Measurements from ENCODE around the gene POLA1. TPM values are rescaled to one million over a fixed set of nuclear protein-coding genes. Genes with fewer than 3 reads are reported as not detected.
"Not testable (repeated sequence)": the region's sequence is repeated elsewhere in the genome, so short reads cannot be mapped to it uniquely, and the experiment has no call there.

POLA1 gene
- total RNA-seq, 1 donor from 2014 or later: 80.4 TPM

- Mint-ChIP-seq H3K27ac (no peak overlapping the region), H3K36me3 (peaks cover 24% of the 10 kb centered on the region), H3K4me3 (no peak overlapping the region), H3K9me3 (no peaks in the 10 kb centered on the region), H3K4me1 (no peaks in the 10 kb centered on the region), H3K27me3 (ENCODE audit: insufficient read depth, low read depth) (no peaks in the 10 kb centered on the region)
- Histone ChIP-seq H4K20me1 (ENCODE audit: low read depth) (no peaks in the 10 kb centered on the region), H3K4me1 (no peaks in the 10 kb centered on the region), H3K4me3 (no peak overlapping the region), H3K9ac (no peak overlapping the region), H2AFZ (replicated peaks) (no peak overlapping the region), H3K79me2 (ENCODE audit: low read depth) (peaks cover 10% of the 10 kb centered on the region), H3K9me3 (ENCODE audit: low read depth) (no peaks in the 10 kb centered on the region), H3F3A (ENCODE audit: low read depth) (no peaks in the 10 kb centered on the region), H3K27ac (no peak overlapping the region), H3K4me2 (no peak overlapping the region), H3K36me3 (no peaks in the 10 kb centered on the region), H3K27me3 (no peaks in the 10 kb centered on the region)
- DNase-seq (ENCODE audit: low spot score): no peak
- TF ChIP-seq CTCF (IDR thresholded peaks at IDR 0.05) (no peak), EZH2 (IDR thresholded peaks at IDR 0.05) (no peak)
Observed at GRCh38 chrX:24799565-24799964, 105.8 kb downstream of the POLA1 start.

GRCh38 chrX:24805201-24805600, 111.5 kb downstream of the POLA1 start:
- Mint-ChIP-seq H3K27ac (no peak overlapping the region), H3K4me1 (no peaks in the 10 kb centered on the region)
- DNase-seq (ENCODE audit: low spot score): no peak

GRCh38 chrX:24819807-24820206, 126.1 kb downstream of the POLA1 start:
- H3K27ac Mint-ChIP-seq; H3K27me3 Mint-ChIP-seq (ENCODE audit: insufficient read depth, low read depth); DNase-seq (ENCODE audit: low spot score); H3K9me3 Mint-ChIP-seq; H4K20me1 ChIP-seq (ENCODE audit: low read depth); H3K4me2 ChIP-seq; H3K79me2 ChIP-seq (ENCODE audit: low read depth); H3K4me1 ChIP-seq; H3K9me3 ChIP-seq (ENCODE audit: low read depth); H3K4me3 ChIP-seq; H3K4me1 Mint-ChIP-seq; H3K27ac ChIP-seq; H2AFZ ChIP-seq (replicated peaks); H3K27me3 ChIP-seq; H3K9ac ChIP-seq; H3F3A ChIP-seq (ENCODE audit: low read depth); H3K4me3 Mint-ChIP-seq: not testable (repeated sequence)
- peaks cover 13% of the 10 kb centered on the region for H3K36me3 ChIP-seq
- H3K36me3 Mint-ChIP-seq: peaks cover 34% of the 10 kb centered on the region

More at GRCh38 chrX:24805201-24805600, 111.5 kb downstream of the POLA1 start:
- H3K4me3 Mint-ChIP-seq: no peak overlapping the region
- no peak overlapping the region for H3K4me3 ChIP-seq
- H3K9me3 Mint-ChIP-seq: no peaks in the 10 kb centered on the region
- H3K36me3 ChIP-seq: peaks cover 13% of the 10 kb centered on the region
- TF ChIP-seq EZH2 (IDR thresholded peaks at IDR 0.05) (no peak), CTCF (IDR thresholded peaks at IDR 0.05) (no peak), EZH2phosphoT487 (IDR thresholded peaks at IDR 0.05) (no peak)
- no peak overlapping the region for H2AFZ ChIP-seq (replicated peaks)
- no peak overlapping the region for H3K9ac ChIP-seq
- H3K4me1 ChIP-seq: no peaks in the 10 kb centered on the region
- peaks cover 14% of the 10 kb centered on the region for H3K36me3 Mint-ChIP-seq
- no peaks in the 10 kb centered on the region for H3F3A ChIP-seq (ENCODE audit: low read depth)
- peaks cover 10% of the 10 kb centered on the region for H3K79me2 ChIP-seq (ENCODE audit: low read depth)
- no peaks in the 10 kb centered on the region for H3K9me3 ChIP-seq (ENCODE audit: low read depth)
- H3K27ac ChIP-seq: no peak overlapping the region
- no peaks in the 10 kb centered on the region for H3K27me3 ChIP-seq
- no peak overlapping the region for H3K4me2 ChIP-seq
- peaks cover 6% of the 10 kb centered on the region for H4K20me1 ChIP-seq (ENCODE audit: low read depth)
- H3K27me3 Mint-ChIP-seq (ENCODE audit: insufficient read depth, low read depth): no peaks in the 10 kb centered on the region

- no peak overlapping the region for H2AFZ ChIP-seq (replicated peaks)
- TF ChIP-seq EZH2 (IDR thresholded peaks at IDR 0.05) (no peak), EZH2phosphoT487 (IDR thresholded peaks at IDR 0.05) (no peak), CTCF (IDR thresholded peaks at IDR 0.05) (no peak)
- Mint-ChIP-seq H3K36me3 (peaks cover 37% of the 10 kb centered on the region), H3K4me1 (no peaks in the 10 kb centered on the region), H3K9me3 (no peaks in the 10 kb centered on the region), H3K4me3 (no peak overlapping the region), H3K27me3 (ENCODE audit: insufficient read depth, low read depth) (no peaks in the 10 kb centered on the region), H3K27ac (no peak overlapping the region)
- no peaks in the 10 kb centered on the region for H4K20me1 ChIP-seq (ENCODE audit: low read depth)
- H3K4me3 ChIP-seq: no peak overlapping the region
- H3K9me3 ChIP-seq (ENCODE audit: low read depth): no peaks in the 10 kb centered on the region
- no peaks in the 10 kb centered on the region for H3K27me3 ChIP-seq
- DNase-seq (ENCODE audit: low spot score): no peak
- H3K9ac ChIP-seq: no peak overlapping the region
- no peak overlapping the region for H3K27ac ChIP-seq
- peaks cover 8% of the 10 kb centered on the region for H3F3A ChIP-seq (ENCODE audit: low read depth)
- no peaks in the 10 kb centered on the region for H3K79me2 ChIP-seq (ENCODE audit: low read depth)
- no peak overlapping the region for H3K4me2 ChIP-seq
- peaks cover 19% of the 10 kb centered on the region for H3K36me3 ChIP-seq
- H3K4me1 ChIP-seq: peaks cover 9% of the 10 kb centered on the region
Observed at GRCh38 chrX:24828147-24828546, 134.4 kb downstream of the POLA1 start.

Data from neural progenitor cell (in vitro differentiated cells).